Measurements from ENCODE around the gene NFYA. TPM values are rescaled to one million over a fixed set of nuclear protein-coding genes. Genes with fewer than 3 reads are reported as not detected.

The NFYA gene
- total and polyA plus RNA-seq, 2 donors (not counting 1 experiment from before 2014, with no cell fraction given), result 23.3 to 44.3 TPM

- Histone ChIP-seq H3K4me3 (ENCODE audit: control extremely low read depth in 1 of 5, extremely low read depth in 1 of 5, insufficient read depth in 1 of 5, low read depth in 2 of 5, low read length in 4 of 5) (peak within 1 kb of the TSS; percentile 80 to 97 (median 94)), H3K4me1 (ENCODE audit: control insufficient read depth in 2 of 2, insufficient read depth in 2 of 2, low read length in 2 of 2) (peaks cover 31 to 34% of the 10 kb centered on the region in 2 donors), H3K79me2 (ENCODE audit: control insufficient read depth, insufficient read depth, low read length) (peaks cover 46% of the 10 kb centered on the region), H3K27me3 (replicated peaks in 1 of 4; ENCODE audit: control extremely low read depth in 1 of 4, control insufficient read depth in 3 of 4, insufficient read depth in 4 of 4, low read length in 3 of 4) (no peaks in the 10 kb centered on the region), H2AFZ (ENCODE audit: insufficient read depth, low read depth, low read length, poor library complexity, severe bottlenecking) (peak within 1 kb of the TSS; percentile 86), H3K36me3 (replicated peaks in 1 of 2; ENCODE audit: control extremely low read depth in 1 of 2, control insufficient read depth in 1 of 2, extremely low read depth in 1 of 2, insufficient read depth in 2 of 2, low read length in 1 of 2) (peaks cover 0 to 25% of the 10 kb centered on the region in 2 experiments), H3K4me2 (replicated peaks; ENCODE audit: low read depth, low read length, poor library complexity, severe bottlenecking) (peak within 1 kb of the TSS; percentile 89), H4K20me1 (ENCODE audit: control insufficient read depth, insufficient read depth, low read length, poor library complexity, severe bottlenecking) (no peaks in the 10 kb centered on the region), H3K9ac (ENCODE audit: low read length) (peak within 1 kb of the TSS; percentile 97), H3K27ac (ENCODE audit: low read length in 2 of 2) (peak within 1 kb of the TSS; percentile 96 to 97), H3K9me3 (ENCODE audit: control extremely low read depth in 1 of 3, control insufficient read depth in 2 of 3, insufficient read depth in 1 of 3, low read length in 2 of 3) (no peaks in the 10 kb centered on the region)
- TF ChIP-seq CTCF (IDR thresholded peaks at IDR 0.05), result no peak
- TF ChIP-seq EZH2 (IDR thresholded peaks at IDR 0.05; ENCODE audit: borderline replicate concordance, insufficient read depth, low read depth, low read length, poor library complexity, severe bottlenecking), result no peak
- Mint-ChIP-seq H3K27me3 (no peaks in the 10 kb centered on the region), H3K27ac (peak within 1 kb of the TSS; percentile 99), H3K9me3 (ENCODE audit: insufficient read depth) (no peaks in the 10 kb centered on the region), H3K4me3 (peak within 1 kb of the TSS; percentile 94), H3K4me1 (peaks cover 42% of the 10 kb centered on the region)
- CTCF ChIA-PET, result interaction anchor here (0.6 to 5.9 kb wide), 3 partner anchors 43 to 246 kb away, joined by 3 to 26 read pairs (median 3); partner anchors contain the start of gene TREML2
- intact Hi-C loops (cut with micrococcal nuclease), result loop anchor here (1.0 to 10.0 kb wide), 8 partner anchors 66 to 1493 kb away; partner anchors contain the start of genes BYSL, FOXP4, MED20 and MRPS10
- POLR2A ChIA-PET, result interaction anchor here (0.5 to 0.8 kb wide), 2 partner anchors 129 to 1674 kb away, joined by 5 read pairs; partner anchors contain the start of genes TBCC and TREML2
- peak; percentile 100 for DNase-seq
- ATAC-seq (ENCODE audit: low read depth), result peak; percentile 67
- WGBS (ENCODE audit: insufficient coverage), result under 1% methylated on average over 55 of the region's 63 CpGs
Observed at GRCh38 chr6:41071923-41072835, 595 bp upstream of the NFYA start, which contains the start of gene OARD1. TSS of gene OARD1 (minus strand) at chr6:41072356. CDS start at chr6:41071634, 722 bp downstream.
